OCI-LY7 (cell line): ENCODE measurements around the gene PTGR1.

Source experiments
- CTCF ChIP-seq: fragments of 200-600 bp; sonication (generic); conservative IDR thresholded peaks from 2 replicates; pipeline ENCODE4 v1.5.1; 2014; ENCODE audit warnings: mild to moderate bottlenecking, antibody characterized with exemption, low read length, moderate library complexity, mixed read lengths
- EZH2phosphoT487 ChIP-seq: fragments of 200-600 bp; sonication (generic); IDR thresholded peaks from 2 replicates; pipeline ENCODE4 v1.6.1; 2018; ENCODE audit warnings: low read depth, borderline replicate concordance, mild to moderate bottlenecking, mixed run types, antibody characterized with exemption, low read length, moderate library complexity, mixed read lengths

- TF ChIP-seq CTCF (no peak), EZH2phosphoT487 (no peak)
These were observed 735 bp downstream of the PTGR1 start for GRCh38 chr9:111598733-111599091.
